HFFc6 (cell line): Measurements from ENCODE around the gene TYW1. TPM values are rescaled to one million over a fixed set of nuclear protein-coding genes. Genes with fewer than 3 reads are reported as not detected.
A peak's percentile ranks its signal among the peaks of the same experiment; 100 is the strongest.
"Not testable (repeated sequence)": the region's sequence is repeated elsewhere in the genome, so short reads cannot be mapped to it uniquely, and the experiment has no call there.

Source experiments
- DNase-seq: peaks from one replicate; pipeline ENCODE4 v3.0.0-alpha.2; 2018
- H3K27ac Mint-ChIP-seq: 2 replicates; pipeline ENCODE4 v1.8.0; 2020; ENCODE audit warnings: mild to moderate bottlenecking, mixed read lengths
- H3K27me3 Mint-ChIP-seq: 2 replicates; pipeline ENCODE4 v1.8.0; 2021; ENCODE audit warnings: mild to moderate bottlenecking, moderate library complexity, mixed read lengths; ENCODE audit not compliant: insufficient read depth
- H3K36me3 Mint-ChIP-seq: 2 replicates; pipeline ENCODE4 v1.8.0; 2021; ENCODE audit warnings: low read depth, mixed read lengths
- H3K4me1 Mint-ChIP-seq: 2 replicates; pipeline ENCODE4 v1.8.0; 2020; ENCODE audit warnings: low read depth, mixed read lengths
- H3K4me3 Mint-ChIP-seq: 2 replicates; pipeline ENCODE4 v1.8.0; 2020; ENCODE audit warnings: mild to moderate bottlenecking, moderate library complexity, mixed read lengths
- H3K9me3 Mint-ChIP-seq: 2 replicates; pipeline ENCODE4 v1.8.0; 2020; ENCODE audit warnings: mild to moderate bottlenecking, mixed read lengths
- CTCF ChIP-seq: fragments of 200-600 bp; sonication (generic); IDR thresholded peaks from 2 replicates; pipeline ENCODE4 v1.5.0; 2021; ENCODE audit warnings: antibody characterized with exemption, mild to moderate bottlenecking
- long read RNA-seq: library from polyadenylated mRNA; unstranded; transcript quantifications from one replicate; pipeline ENCODE4 v2.0.0, GENCODE V29; 2019
- total RNA-seq, 6 experiments: library from RNA; stranded (reverse); fragmentation: NEBNext Ultra II Directional; extraction: Animal tissue kit (Norgen Biotek cat#: 25700); gene quantifications; 2 replicates in 1 of 6; 3 replicates in 5 of 6; pipeline ENCODE4 v1.2.3, GENCODE V29; 2021

The TYW1 gene, protein sequence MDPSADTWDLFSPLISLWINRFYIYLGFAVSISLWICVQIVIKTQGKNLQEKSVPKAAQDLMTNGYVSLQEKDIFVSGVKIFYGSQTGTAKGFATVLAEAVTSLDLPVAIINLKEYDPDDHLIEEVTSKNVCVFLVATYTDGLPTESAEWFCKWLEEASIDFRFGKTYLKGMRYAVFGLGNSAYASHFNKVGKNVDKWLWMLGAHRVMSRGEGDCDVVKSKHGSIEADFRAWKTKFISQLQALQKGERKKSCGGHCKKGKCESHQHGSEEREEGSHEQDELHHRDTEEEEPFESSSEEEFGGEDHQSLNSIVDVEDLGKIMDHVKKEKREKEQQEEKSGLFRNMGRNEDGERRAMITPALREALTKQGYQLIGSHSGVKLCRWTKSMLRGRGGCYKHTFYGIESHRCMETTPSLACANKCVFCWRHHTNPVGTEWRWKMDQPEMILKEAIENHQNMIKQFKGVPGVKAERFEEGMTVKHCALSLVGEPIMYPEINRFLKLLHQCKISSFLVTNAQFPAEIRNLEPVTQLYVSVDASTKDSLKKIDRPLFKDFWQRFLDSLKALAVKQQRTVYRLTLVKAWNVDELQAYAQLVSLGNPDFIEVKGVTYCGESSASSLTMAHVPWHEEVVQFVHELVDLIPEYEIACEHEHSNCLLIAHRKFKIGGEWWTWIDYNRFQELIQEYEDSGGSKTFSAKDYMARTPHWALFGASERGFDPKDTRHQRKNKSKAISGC
- 10 to 100 TPM; 12.7 to 18.1 (median 15.3) TPM for total RNA-seq
- long read RNA-seq, transcript TYW1-201 (16 exons, 3,348 nt): major isoform, 5 of 13 reads
- long read RNA-seq, partial matches to known transcripts: 6 of 13 reads
- long read RNA-seq, other reads (novel, unspliced or antisense): 2 of 13 reads

- Mint-ChIP-seq H3K36me3 (peaks cover 27% of the 10 kb centered on the region), H3K27me3 (peaks cover 10% of the 10 kb centered on the region), H3K4me1 (peaks cover 16% of the 10 kb centered on the region), H3K4me3 (peak within 1 kb of the TSS; percentile 97), H3K27ac (peak within 1 kb of the TSS; percentile 99)
- not testable (repeated sequence) for H3K9me3 Mint-ChIP-seq
- peak; percentile 99 for DNase-seq
Observed at GRCh38 chr7:66996444-66997191, at the start of gene TYW1. TSS of gene TYW1 (plus strand) at chr7:66996833. CDS start at chr7:66996979, 146 bp downstream.

DNA sequence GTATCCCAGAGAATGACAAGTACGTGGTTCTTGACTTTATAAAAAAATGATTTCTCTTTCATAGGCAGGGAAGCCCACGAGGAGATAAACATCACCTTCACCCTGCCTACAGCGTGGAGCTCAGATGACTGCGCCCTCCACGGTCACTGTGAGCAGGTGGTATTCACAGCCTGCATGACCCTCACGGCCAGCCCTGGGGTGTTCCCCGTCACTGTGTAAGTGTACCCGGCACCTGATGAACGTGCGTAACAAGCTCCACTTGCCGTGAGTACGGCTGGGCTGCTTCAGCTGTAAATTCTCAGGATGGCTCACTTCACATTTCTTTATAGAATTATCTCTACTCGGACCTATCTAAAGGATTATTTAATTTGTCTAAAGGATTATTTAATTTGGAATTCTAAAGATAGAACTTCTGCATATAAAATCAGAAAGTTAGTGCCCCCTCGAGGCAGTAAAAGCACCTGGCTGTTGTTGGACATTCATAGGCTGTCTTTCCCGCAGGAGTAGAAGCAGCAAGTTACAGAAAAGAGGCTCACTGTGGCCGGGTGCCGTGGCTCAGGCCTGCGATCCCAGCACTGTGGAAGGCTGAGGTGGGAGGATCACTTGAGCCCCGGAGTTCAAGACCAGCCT lies 48.0 kb upstream of the TYW1 start:
- no peaks in the 10 kb centered on the region for H3K9me3 Mint-ChIP-seq
- no peaks in the 10 kb centered on the region for H3K27me3 Mint-ChIP-seq
- H3K4me3 Mint-ChIP-seq: no peak overlapping the region
- H3K27ac Mint-ChIP-seq: no peak overlapping the region
- H3K36me3 Mint-ChIP-seq: peaks cover 44% of the 10 kb centered on the region
- peaks cover 23% of the 10 kb centered on the region for H3K4me1 Mint-ChIP-seq
- DNase-seq: no peak
- TF ChIP-seq CTCF: no peak

- no peak for TF ChIP-seq CTCF
- Mint-ChIP-seq H3K4me1 (peaks cover 23% of the 10 kb centered on the region), H3K36me3 (peaks cover 40% of the 10 kb centered on the region), H3K27ac (no peak overlapping the region), H3K27me3 (no peaks in the 10 kb centered on the region; the same call in 1 of the 2 replicates), H3K4me3 (no peak overlapping the region), H3K9me3 (no peaks in the 10 kb centered on the region)
- no peak for DNase-seq
Observed at GRCh38 chr7:66950311-66950710, 46.3 kb upstream of the TYW1 start.

GRCh38 chr7:66950763-66951162 lies 45.9 kb upstream of the TYW1 start:
- no peak for DNase-seq
- Mint-ChIP-seq H3K27ac (no peak overlapping the region; the same call in 1 of the 2 replicates), H3K4me1 (peaks cover 23% of the 10 kb centered on the region), H3K4me3 (no peak overlapping the region), H3K36me3 (peaks cover 38% of the 10 kb centered on the region), H3K9me3 (no peaks in the 10 kb centered on the region), H3K27me3 (no peaks in the 10 kb centered on the region; the same call in 1 of the 2 replicates)
- TF ChIP-seq CTCF: no peak

GRCh38 chr7:66952343-66953043 lies 44.1 kb upstream of the TYW1 start:
- H3K4me1 Mint-ChIP-seq: peaks cover 33% of the 10 kb centered on the region

More at GRCh38 chr7:66952343-66953043, 44.1 kb upstream of the TYW1 start:
- Mint-ChIP-seq H3K27me3 (no peaks in the 10 kb centered on the region; the same call in 1 of the 2 replicates), H3K9me3 (no peaks in the 10 kb centered on the region), H3K4me3 (peak overlapping the region; percentile 59), H3K36me3 (peaks cover 38% of the 10 kb centered on the region), H3K27ac (peak overlapping the region; percentile 73)
- TF ChIP-seq CTCF: peak; percentile 10; the same call in 1 of the 2 replicates
- peak; percentile 53 for DNase-seq
